ENCODE data around the gene DTD1. TPM values are rescaled to one million over a fixed set of nuclear protein-coding genes. Genes with fewer than 3 reads are reported as not detected.

DTD1 gene
- total RNA-seq, 1 experiment from 2014 or later = 14.3 TPM

DNA sequence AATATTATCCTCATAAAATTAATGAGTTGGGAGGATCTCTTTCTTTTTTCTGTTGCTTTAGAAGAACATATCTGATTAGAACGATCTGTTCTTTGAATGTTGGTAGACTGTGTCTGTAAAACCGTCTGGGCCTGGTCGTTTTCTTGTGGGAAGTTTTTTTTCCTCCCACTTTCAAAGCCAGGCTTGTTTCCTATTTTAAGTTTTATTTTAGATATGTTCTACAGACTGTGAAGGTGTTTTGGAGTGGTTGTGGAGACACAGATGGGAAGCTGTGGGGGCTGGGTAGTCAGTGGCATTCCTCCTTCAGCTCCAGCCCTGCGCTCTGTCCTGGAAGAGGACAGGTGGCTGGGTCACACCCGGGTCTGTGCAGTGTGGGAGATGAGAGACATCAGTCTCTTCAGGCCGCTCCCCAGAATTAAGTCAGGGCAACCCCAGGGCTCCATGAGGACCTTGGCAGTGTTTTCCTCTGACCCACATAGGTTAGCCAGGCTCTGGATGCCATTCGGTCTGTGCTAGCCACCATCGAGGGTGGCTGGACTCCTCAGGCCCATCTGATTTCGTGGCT lies 133.8 kb downstream of the DTD1 start:
- no peaks in the 10 kb centered on the region for H3K27me3 Mint-ChIP-seq (ENCODE audit: unreplicated experiment)
- CTCF ChIA-PET = no interaction called here
- H3K4me1 Mint-ChIP-seq (ENCODE audit: low read depth, unreplicated experiment) = peaks cover under 1% of the 10 kb centered on the region
- H3K4me3 Mint-ChIP-seq (ENCODE audit: low read depth, unreplicated experiment) = no peak overlapping the region
- H3K36me3 Mint-ChIP-seq (ENCODE audit: insufficient read depth, unreplicated experiment) = no peaks in the 10 kb centered on the region
- no peak for DNase-seq
- TF ChIP-seq, protein P1, sequence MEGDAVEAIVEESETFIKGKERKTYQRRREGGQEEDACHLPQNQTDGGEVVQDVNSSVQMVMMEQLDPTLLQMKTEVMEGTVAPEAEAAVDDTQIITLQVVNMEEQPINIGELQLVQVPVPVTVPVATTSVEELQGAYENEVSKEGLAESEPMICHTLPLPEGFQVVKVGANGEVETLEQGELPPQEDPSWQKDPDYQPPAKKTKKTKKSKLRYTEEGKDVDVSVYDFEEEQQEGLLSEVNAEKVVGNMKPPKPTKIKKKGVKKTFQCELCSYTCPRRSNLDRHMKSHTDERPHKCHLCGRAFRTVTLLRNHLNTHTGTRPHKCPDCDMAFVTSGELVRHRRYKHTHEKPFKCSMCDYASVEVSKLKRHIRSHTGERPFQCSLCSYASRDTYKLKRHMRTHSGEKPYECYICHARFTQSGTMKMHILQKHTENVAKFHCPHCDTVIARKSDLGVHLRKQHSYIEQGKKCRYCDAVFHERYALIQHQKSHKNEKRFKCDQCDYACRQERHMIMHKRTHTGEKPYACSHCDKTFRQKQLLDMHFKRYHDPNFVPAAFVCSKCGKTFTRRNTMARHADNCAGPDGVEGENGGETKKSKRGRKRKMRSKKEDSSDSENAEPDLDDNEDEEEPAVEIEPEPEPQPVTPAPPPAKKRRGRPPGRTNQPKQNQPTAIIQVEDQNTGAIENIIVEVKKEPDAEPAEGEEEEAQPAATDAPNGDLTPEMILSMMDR (IDR thresholded peaks at IDR 0.05; ENCODE audit: unreplicated experiment) = no peak
- intact Hi-C loops (cut with micrococcal nuclease; ENCODE audit: unreplicated experiment) = no loop called here
- no TSS peak for BruUV-seq (replicated peaks)
- H3K27ac Mint-ChIP-seq (ENCODE audit: unreplicated experiment) = no peak overlapping the region
- H3K9me3 Mint-ChIP-seq (ENCODE audit: low read depth, unreplicated experiment) = no peaks in the 10 kb centered on the region

DNA sequence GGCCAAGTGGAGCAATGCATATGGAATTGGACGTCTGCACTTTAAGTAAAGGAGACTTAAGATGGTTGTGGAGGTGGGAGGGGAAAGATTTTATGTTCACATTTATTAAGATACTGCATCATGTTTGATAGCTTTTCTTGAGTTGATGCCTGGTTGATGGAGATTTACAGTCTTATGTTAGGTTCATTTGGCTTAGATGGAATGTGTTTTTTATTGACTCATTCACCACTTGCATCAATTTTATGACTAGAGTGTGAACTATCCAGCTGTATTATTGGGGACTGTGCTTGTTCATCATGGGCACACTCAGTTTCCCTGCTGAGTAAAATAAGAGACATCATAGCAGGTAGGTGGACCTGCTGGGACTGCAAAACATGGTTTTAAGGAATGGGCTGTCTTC lies 134.5 kb downstream of the DTD1 start:
- Mint-ChIP-seq H3K27ac (ENCODE audit: unreplicated experiment) (no peak overlapping the region), H3K4me3 (ENCODE audit: low read depth, unreplicated experiment) (no peak overlapping the region), H3K36me3 (ENCODE audit: insufficient read depth, unreplicated experiment) (no peaks in the 10 kb centered on the region), H3K4me1 (ENCODE audit: low read depth, unreplicated experiment) (peaks cover 8% of the 10 kb centered on the region), H3K9me3 (ENCODE audit: low read depth, unreplicated experiment) (no peaks in the 10 kb centered on the region), H3K27me3 (ENCODE audit: unreplicated experiment) (no peaks in the 10 kb centered on the region)
- CTCF ChIA-PET = no interaction called here
- BruUV-seq (replicated peaks) = no TSS peak
- TF ChIP-seq, protein P1 (IDR thresholded peaks at IDR 0.05; ENCODE audit: unreplicated experiment) = no peak
- intact Hi-C loops (cut with micrococcal nuclease; ENCODE audit: unreplicated experiment) = no loop called here
- DNase-seq = no peak

DNA sequence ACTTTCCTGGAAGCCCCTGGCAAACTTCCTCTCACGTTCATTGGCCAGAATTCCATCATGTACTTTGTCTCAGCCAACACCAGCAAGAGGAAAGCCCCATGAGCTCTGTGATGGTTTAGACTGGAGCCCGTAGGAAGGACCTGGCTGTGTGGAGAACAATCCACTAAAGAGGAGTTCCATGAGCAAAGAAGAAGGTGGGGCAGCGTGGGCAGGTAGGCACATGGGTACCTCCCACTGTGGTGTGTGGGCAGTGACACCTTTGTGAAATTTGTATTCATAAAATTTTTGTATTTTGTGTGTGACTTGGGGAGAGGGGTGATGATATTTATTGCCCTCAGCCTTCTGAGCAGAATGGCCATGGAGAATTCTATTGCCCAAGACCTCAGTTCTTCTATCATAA lies 136.2 kb downstream of the DTD1 start:
- Mint-ChIP-seq H3K27me3 (ENCODE audit: unreplicated experiment) (no peaks in the 10 kb centered on the region), H3K27ac (ENCODE audit: unreplicated experiment) (no peak overlapping the region), H3K9me3 (ENCODE audit: low read depth, unreplicated experiment) (no peaks in the 10 kb centered on the region), H3K36me3 (ENCODE audit: insufficient read depth, unreplicated experiment) (no peaks in the 10 kb centered on the region), H3K4me3 (ENCODE audit: low read depth, unreplicated experiment) (no peak overlapping the region), H3K4me1 (ENCODE audit: low read depth, unreplicated experiment) (peaks cover 10% of the 10 kb centered on the region)
- TF ChIP-seq, protein P1 (IDR thresholded peaks at IDR 0.05; ENCODE audit: unreplicated experiment) = no peak
- DNase-seq = no peak
- CTCF ChIA-PET = no interaction called here
- intact Hi-C loops (cut with micrococcal nuclease; ENCODE audit: unreplicated experiment) = no loop called here
- no TSS peak for BruUV-seq (replicated peaks)

DNA sequence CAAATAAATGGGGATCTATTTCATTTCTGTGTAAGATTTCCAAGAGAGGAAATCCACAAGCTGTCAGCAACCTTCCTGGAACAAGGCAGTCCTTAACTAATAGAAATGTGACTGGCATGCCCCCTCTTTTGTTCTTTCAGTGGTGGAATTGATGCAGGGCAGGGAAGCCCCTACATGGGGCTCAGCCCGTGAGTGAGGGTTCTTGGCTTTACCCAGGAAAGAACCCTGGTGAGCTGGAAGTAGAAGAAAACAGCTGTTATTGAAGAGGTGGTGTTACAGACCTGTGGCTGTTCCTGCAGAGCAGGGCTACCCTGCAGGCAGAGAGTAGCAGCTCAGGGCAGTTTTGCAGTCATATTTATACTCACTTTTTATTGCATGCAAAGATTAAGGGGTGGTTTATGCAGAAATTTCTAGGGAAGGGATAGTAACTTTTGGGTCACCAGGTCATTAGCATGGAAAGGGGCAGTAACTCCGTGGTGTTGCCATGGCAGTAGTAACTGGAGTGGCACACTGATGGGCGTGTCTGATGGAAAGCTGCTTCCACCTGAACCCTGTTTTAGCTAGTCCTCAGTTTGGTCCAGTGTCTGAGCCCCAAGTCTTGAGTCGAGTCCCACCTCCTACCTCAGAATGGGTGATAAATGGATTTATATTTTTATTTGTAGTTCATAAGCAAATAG lies 137.1 kb downstream of the DTD1 start:
- BruUV-seq (replicated peaks) = no TSS peak
- Mint-ChIP-seq H3K4me1 (ENCODE audit: low read depth, unreplicated experiment) (peaks cover 10% of the 10 kb centered on the region), H3K27me3 (ENCODE audit: unreplicated experiment) (no peaks in the 10 kb centered on the region), H3K9me3 (ENCODE audit: low read depth, unreplicated experiment) (no peaks in the 10 kb centered on the region), H3K36me3 (ENCODE audit: insufficient read depth, unreplicated experiment) (no peaks in the 10 kb centered on the region), H3K27ac (ENCODE audit: unreplicated experiment) (no peak overlapping the region), H3K4me3 (ENCODE audit: low read depth, unreplicated experiment) (no peak overlapping the region)
- intact Hi-C loops (cut with micrococcal nuclease; ENCODE audit: unreplicated experiment) = no loop called here
- TF ChIP-seq, protein P1 (IDR thresholded peaks at IDR 0.05; ENCODE audit: unreplicated experiment) = no peak
- CTCF ChIA-PET = no interaction called here
- no peak for DNase-seq
